ENCODE measurements around the gene FBXO47.

The FBXO47 gene

GRCh38 chr17:38967290-38967738, at the start of gene FBXO47:
FBXO47 (minus strand) TSS chr17:38967403; CDS start chr17:38963025, 4,378 bp downstream.
- peak; percentile 56 for DNase-seq (ENCODE audit: low read depth)

- no peak for DNase-seq (ENCODE audit: low read depth)
Observed at GRCh38 chr17:39016193-39017153, 49.3 kb upstream of the FBXO47 start.

GRCh38 chr17:39015546-39015935, 48.3 kb upstream of the FBXO47 start:
- no peak for DNase-seq (ENCODE audit: low read depth)

GRCh38 chr17:39014795-39015545, 47.8 kb upstream of the FBXO47 start:
- no peak for DNase-seq (ENCODE audit: low read depth)

GRCh38 chr17:39014044-39014794, 47.0 kb upstream of the FBXO47 start:
- DNase-seq (ENCODE audit: low read depth), result no peak

GRCh38 chr17:39012725-39013124, 45.5 kb upstream of the FBXO47 start:
- DNase-seq (ENCODE audit: low read depth), result no peak

GRCh38 chr17:39011907-39012468, 44.8 kb upstream of the FBXO47 start:
- no peak for DNase-seq (ENCODE audit: low read depth)

GRCh38 chr17:39009581-39010001, 42.4 kb upstream of the FBXO47 start:
- DNase-seq (ENCODE audit: low read depth), result no peak

- DNase-seq (ENCODE audit: low read depth), result no peak
Observed at GRCh38 chr17:39008633-39009032, 41.4 kb upstream of the FBXO47 start.

- no peak for DNase-seq (ENCODE audit: low read depth)
Observed at GRCh38 chr17:39002991-39003715, 36.0 kb upstream of the FBXO47 start.

GRCh38 chr17:39001703-39002637, 34.8 kb upstream of the FBXO47 start:
- DNase-seq (ENCODE audit: low read depth), result no peak

GRCh38 chr17:39000021-39000601, 32.9 kb upstream of the FBXO47 start:
- no peak for DNase-seq (ENCODE audit: low read depth)

- DNase-seq (ENCODE audit: low read depth), result no peak
Observed at GRCh38 chr17:38996660-38997337, 29.6 kb upstream of the FBXO47 start.

GRCh38 chr17:38994026-38994425, 26.8 kb upstream of the FBXO47 start:
- no peak for DNase-seq (ENCODE audit: low read depth)

GRCh38 chr17:38984666-38985065, 17.5 kb upstream of the FBXO47 start:
- no peak for DNase-seq (ENCODE audit: low read depth)

- no peak for DNase-seq (ENCODE audit: low read depth)
Observed at GRCh38 chr17:38982858-38983746, 15.9 kb upstream of the FBXO47 start.

GRCh38 chr17:38981636-38982035, 14.4 kb upstream of the FBXO47 start:
- no peak for DNase-seq (ENCODE audit: low read depth)

All from stimulated activated CD8-positive, alpha-beta memory T cell treated with anti-CD3 and anti-CD28 coated beads, Interleukin-7, amount 100 ng/mL, for 24 hours (primary cell).